ENCODE results near the gene CASQ1.

Gene CASQ1

GRCh38 chr1:160167580-160167979 is 22.8 kb upstream of the CASQ1 start:
- H3K4me1 ChIP-seq (ENCODE audit: control insufficient read depth, insufficient read depth, low read length, poor library complexity, severe bottlenecking), result no peaks in the 10 kb centered on the region
- DNase-seq, result no peak
- no peaks in the 10 kb centered on the region for H3K36me3 ChIP-seq (ENCODE audit: control insufficient read depth, insufficient read depth, low read length)

GRCh38 chr1:160168016-160168415 is 22.4 kb upstream of the CASQ1 start:
- H3K4me3 ChIP-seq (ENCODE audit: insufficient read depth, low read depth, low read length, poor library complexity, severe bottlenecking), result no peak overlapping the region
- H3K27me3 ChIP-seq (replicated peaks; ENCODE audit: control insufficient read depth, insufficient read depth, low read length, poor library complexity, severe bottlenecking), result peaks cover 4% of the 10 kb centered on the region
- no peaks in the 10 kb centered on the region for H3K9me3 ChIP-seq (ENCODE audit: control insufficient read depth, low read length)
- no peak overlapping the region for H3K27ac ChIP-seq (ENCODE audit: insufficient read depth, low read length, poor library complexity, severe bottlenecking)
- DNase-seq, result no peak
- no peaks in the 10 kb centered on the region for H3K36me3 ChIP-seq (ENCODE audit: control insufficient read depth, insufficient read depth, low read length)
- no peaks in the 10 kb centered on the region for H3K4me1 ChIP-seq (ENCODE audit: control insufficient read depth, insufficient read depth, low read length, poor library complexity, severe bottlenecking)

More at GRCh38 chr1:160167580-160167979, 22.8 kb upstream of the CASQ1 start:
- Histone ChIP-seq H3K27ac (ENCODE audit: insufficient read depth, low read length, poor library complexity, severe bottlenecking) (no peak overlapping the region), H3K27me3 (replicated peaks; ENCODE audit: control insufficient read depth, insufficient read depth, low read length, poor library complexity, severe bottlenecking) (peaks cover 4% of the 10 kb centered on the region), H3K9me3 (ENCODE audit: control insufficient read depth, low read length) (no peaks in the 10 kb centered on the region), H3K4me3 (ENCODE audit: insufficient read depth, low read depth, low read length, poor library complexity, severe bottlenecking) (no peak overlapping the region)

GRCh38 chr1:160168609-160169369 is 21.6 kb upstream of the CASQ1 start:
- no peak overlapping the region for H3K27ac ChIP-seq (ENCODE audit: insufficient read depth, low read length, poor library complexity, severe bottlenecking)
- no peaks in the 10 kb centered on the region for H3K4me1 ChIP-seq (ENCODE audit: control insufficient read depth, insufficient read depth, low read length, poor library complexity, severe bottlenecking)
- H3K9me3 ChIP-seq (ENCODE audit: control insufficient read depth, low read length), result no peaks in the 10 kb centered on the region
- H3K4me3 ChIP-seq (ENCODE audit: insufficient read depth, low read depth, low read length, poor library complexity, severe bottlenecking), result no peak overlapping the region
- H3K27me3 ChIP-seq (replicated peaks; ENCODE audit: control insufficient read depth, insufficient read depth, low read length, poor library complexity, severe bottlenecking), result peaks cover 4% of the 10 kb centered on the region
- no peaks in the 10 kb centered on the region for H3K36me3 ChIP-seq (ENCODE audit: control insufficient read depth, insufficient read depth, low read length)
- DNase-seq, result no peak

GRCh38 chr1:160169553-160170399 is 20.6 kb upstream of the CASQ1 start:
- Histone ChIP-seq H3K27ac (ENCODE audit: insufficient read depth, low read length, poor library complexity, severe bottlenecking) (no peak overlapping the region), H3K4me1 (ENCODE audit: control insufficient read depth, insufficient read depth, low read length, poor library complexity, severe bottlenecking) (no peaks in the 10 kb centered on the region), H3K27me3 (replicated peaks; ENCODE audit: control insufficient read depth, insufficient read depth, low read length, poor library complexity, severe bottlenecking) (peaks cover 4% of the 10 kb centered on the region), H3K36me3 (ENCODE audit: control insufficient read depth, insufficient read depth, low read length) (no peaks in the 10 kb centered on the region), H3K4me3 (ENCODE audit: insufficient read depth, low read depth, low read length, poor library complexity, severe bottlenecking) (no peak overlapping the region), H3K9me3 (ENCODE audit: control insufficient read depth, low read length) (no peaks in the 10 kb centered on the region)
- no peak for DNase-seq

- DNase-seq, result no peak
Measured at GRCh38 chr1:160171354-160171753, 19.0 kb upstream of the CASQ1 start.

GRCh38 chr1:160171980-160172379 is 18.4 kb upstream of the CASQ1 start:
- Histone ChIP-seq H3K27me3 (replicated peaks; ENCODE audit: control insufficient read depth, insufficient read depth, low read length, poor library complexity, severe bottlenecking) (peaks cover 4% of the 10 kb centered on the region), H3K27ac (ENCODE audit: insufficient read depth, low read length, poor library complexity, severe bottlenecking) (no peak overlapping the region), H3K4me1 (ENCODE audit: control insufficient read depth, insufficient read depth, low read length, poor library complexity, severe bottlenecking) (no peaks in the 10 kb centered on the region), H3K9me3 (ENCODE audit: control insufficient read depth, low read length) (no peaks in the 10 kb centered on the region), H3K36me3 (ENCODE audit: control insufficient read depth, insufficient read depth, low read length) (no peaks in the 10 kb centered on the region), H3K4me3 (ENCODE audit: insufficient read depth, low read depth, low read length, poor library complexity, severe bottlenecking) (no peak overlapping the region)
- no peak for DNase-seq

More at GRCh38 chr1:160171354-160171753, 19.0 kb upstream of the CASQ1 start:
- Histone ChIP-seq H3K4me1 (ENCODE audit: control insufficient read depth, insufficient read depth, low read length, poor library complexity, severe bottlenecking) (no peaks in the 10 kb centered on the region), H3K4me3 (ENCODE audit: insufficient read depth, low read depth, low read length, poor library complexity, severe bottlenecking) (no peak overlapping the region), H3K9me3 (ENCODE audit: control insufficient read depth, low read length) (no peaks in the 10 kb centered on the region), H3K36me3 (ENCODE audit: control insufficient read depth, insufficient read depth, low read length) (no peaks in the 10 kb centered on the region), H3K27ac (ENCODE audit: insufficient read depth, low read length, poor library complexity, severe bottlenecking) (no peak overlapping the region), H3K27me3 (replicated peaks; ENCODE audit: control insufficient read depth, insufficient read depth, low read length, poor library complexity, severe bottlenecking) (peaks cover 4% of the 10 kb centered on the region)

GRCh38 chr1:160177231-160177630 is 13.1 kb upstream of the CASQ1 start:
- H3K27me3 ChIP-seq (replicated peaks; ENCODE audit: control insufficient read depth, insufficient read depth, low read length, poor library complexity, severe bottlenecking), result no peaks in the 10 kb centered on the region
- no peak overlapping the region for H3K4me3 ChIP-seq (ENCODE audit: insufficient read depth, low read depth, low read length, poor library complexity, severe bottlenecking)
- no peak overlapping the region for H3K27ac ChIP-seq (ENCODE audit: insufficient read depth, low read length, poor library complexity, severe bottlenecking)
- H3K36me3 ChIP-seq (ENCODE audit: control insufficient read depth, insufficient read depth, low read length), result no peaks in the 10 kb centered on the region
- no peaks in the 10 kb centered on the region for H3K9me3 ChIP-seq (ENCODE audit: control insufficient read depth, low read length)
- no peak for DNase-seq
- no peaks in the 10 kb centered on the region for H3K4me1 ChIP-seq (ENCODE audit: control insufficient read depth, insufficient read depth, low read length, poor library complexity, severe bottlenecking)

GRCh38 chr1:160177667-160178066 is 12.7 kb upstream of the CASQ1 start:
- no peaks in the 10 kb centered on the region for H3K36me3 ChIP-seq (ENCODE audit: control insufficient read depth, insufficient read depth, low read length)

GRCh38 chr1:160178731-160179130 is 11.6 kb upstream of the CASQ1 start:
- H3K27ac ChIP-seq (ENCODE audit: insufficient read depth, low read length, poor library complexity, severe bottlenecking), result no peak overlapping the region
- no peaks in the 10 kb centered on the region for H3K36me3 ChIP-seq (ENCODE audit: control insufficient read depth, insufficient read depth, low read length)
- no peaks in the 10 kb centered on the region for H3K27me3 ChIP-seq (replicated peaks; ENCODE audit: control insufficient read depth, insufficient read depth, low read length, poor library complexity, severe bottlenecking)
- DNase-seq, result no peak
- H3K4me3 ChIP-seq (ENCODE audit: insufficient read depth, low read depth, low read length, poor library complexity, severe bottlenecking), result no peak overlapping the region
- H3K4me1 ChIP-seq (ENCODE audit: control insufficient read depth, insufficient read depth, low read length, poor library complexity, severe bottlenecking), result no peaks in the 10 kb centered on the region
- H3K9me3 ChIP-seq (ENCODE audit: control insufficient read depth, low read length), result no peaks in the 10 kb centered on the region

More at GRCh38 chr1:160177667-160178066, 12.7 kb upstream of the CASQ1 start:
- Histone ChIP-seq H3K27me3 (replicated peaks; ENCODE audit: control insufficient read depth, insufficient read depth, low read length, poor library complexity, severe bottlenecking) (no peaks in the 10 kb centered on the region), H3K27ac (ENCODE audit: insufficient read depth, low read length, poor library complexity, severe bottlenecking) (no peak overlapping the region), H3K9me3 (ENCODE audit: control insufficient read depth, low read length) (no peaks in the 10 kb centered on the region), H3K4me3 (ENCODE audit: insufficient read depth, low read depth, low read length, poor library complexity, severe bottlenecking) (no peak overlapping the region), H3K4me1 (ENCODE audit: control insufficient read depth, insufficient read depth, low read length, poor library complexity, severe bottlenecking) (no peaks in the 10 kb centered on the region)
- no peak for DNase-seq

- Histone ChIP-seq H3K4me1 (ENCODE audit: control insufficient read depth, insufficient read depth, low read length, poor library complexity, severe bottlenecking) (no peaks in the 10 kb centered on the region), H3K9me3 (ENCODE audit: control insufficient read depth, low read length) (no peaks in the 10 kb centered on the region), H3K27ac (ENCODE audit: insufficient read depth, low read length, poor library complexity, severe bottlenecking) (no peak overlapping the region), H3K27me3 (replicated peaks; ENCODE audit: control insufficient read depth, insufficient read depth, low read length, poor library complexity, severe bottlenecking) (no peaks in the 10 kb centered on the region), H3K4me3 (ENCODE audit: insufficient read depth, low read depth, low read length, poor library complexity, severe bottlenecking) (no peak overlapping the region), H3K36me3 (ENCODE audit: control insufficient read depth, insufficient read depth, low read length) (no peaks in the 10 kb centered on the region)
- no peak for DNase-seq
Measured at GRCh38 chr1:160179336-160179735, 11.0 kb upstream of the CASQ1 start.

Data from effector memory CD4-positive, alpha-beta T cell (primary cell).